ENCODE data around the gene CTIF.

DNA sequence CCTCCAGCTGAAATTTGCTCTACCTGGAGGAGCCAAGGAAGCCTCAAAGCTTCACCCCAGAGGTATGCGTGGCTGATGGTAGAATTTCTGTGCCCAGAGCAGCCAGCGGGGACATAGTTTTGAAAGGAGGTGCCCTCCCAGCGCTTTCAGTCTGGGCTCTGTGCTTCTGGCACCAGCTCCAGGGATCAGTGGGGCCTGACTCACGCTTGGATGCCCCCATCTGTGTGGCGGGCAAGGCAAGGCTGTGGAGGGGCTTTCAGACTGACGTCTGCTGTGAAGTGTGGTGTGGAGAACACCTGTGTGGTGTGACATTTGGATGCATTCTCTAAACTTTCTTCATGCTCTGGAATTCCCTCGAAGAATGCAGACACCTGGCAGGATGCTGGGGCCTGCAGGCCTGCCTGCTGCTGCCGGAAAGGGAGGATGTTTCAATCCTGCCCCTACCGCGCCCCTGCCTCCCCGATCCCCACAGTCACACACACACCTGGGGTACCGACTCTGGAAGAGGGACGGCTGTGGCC lies 84.1 kb downstream of the CTIF start:
- TF ChIP-seq EZH2phosphoT487 (IDR thresholded peaks at IDR 0.05; ENCODE audit: low read depth), result no peak
- TF ChIP-seq, protein P1, sequence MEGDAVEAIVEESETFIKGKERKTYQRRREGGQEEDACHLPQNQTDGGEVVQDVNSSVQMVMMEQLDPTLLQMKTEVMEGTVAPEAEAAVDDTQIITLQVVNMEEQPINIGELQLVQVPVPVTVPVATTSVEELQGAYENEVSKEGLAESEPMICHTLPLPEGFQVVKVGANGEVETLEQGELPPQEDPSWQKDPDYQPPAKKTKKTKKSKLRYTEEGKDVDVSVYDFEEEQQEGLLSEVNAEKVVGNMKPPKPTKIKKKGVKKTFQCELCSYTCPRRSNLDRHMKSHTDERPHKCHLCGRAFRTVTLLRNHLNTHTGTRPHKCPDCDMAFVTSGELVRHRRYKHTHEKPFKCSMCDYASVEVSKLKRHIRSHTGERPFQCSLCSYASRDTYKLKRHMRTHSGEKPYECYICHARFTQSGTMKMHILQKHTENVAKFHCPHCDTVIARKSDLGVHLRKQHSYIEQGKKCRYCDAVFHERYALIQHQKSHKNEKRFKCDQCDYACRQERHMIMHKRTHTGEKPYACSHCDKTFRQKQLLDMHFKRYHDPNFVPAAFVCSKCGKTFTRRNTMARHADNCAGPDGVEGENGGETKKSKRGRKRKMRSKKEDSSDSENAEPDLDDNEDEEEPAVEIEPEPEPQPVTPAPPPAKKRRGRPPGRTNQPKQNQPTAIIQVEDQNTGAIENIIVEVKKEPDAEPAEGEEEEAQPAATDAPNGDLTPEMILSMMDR (IDR thresholded peaks at IDR 0.05; ENCODE audit: low read depth, low read length), result no peak
